Stimulated activated CD4-positive, alpha-beta T cell treated with anti-CD3 and anti-CD28 coated beads, Interleukin-4, amount 100 ng/mL, for 24 hours (primary cell): ENCODE results near the gene GPD2.

ENCODE experiments used
- DNase-seq: peaks from one replicate; pipeline ENCODE4 v3.0.0-alpha.2; 2020

Gene GPD2

GRCh38 chr2:156436497-156437085 lies 412 bp downstream of the GPD2 start:
- peak; percentile 33 for DNase-seq

GRCh38 chr2:156437272-156437930 lies 1.2 kb downstream of the GPD2 start:
- DNase-seq: no peak

GRCh38 chr2:156437931-156438410 lies 1.8 kb downstream of the GPD2 start:
- DNase-seq: no peak

GRCh38 chr2:156443089-156443488 lies 6.9 kb downstream of the GPD2 start:
- DNase-seq: no peak

GRCh38 chr2:156445296-156446220 lies 9.4 kb downstream of the GPD2 start:
- DNase-seq: no peak

GRCh38 chr2:156447761-156448160 lies 11.6 kb downstream of the GPD2 start:
- DNase-seq: no peak

GRCh38 chr2:156448766-156449165 lies 12.6 kb downstream of the GPD2 start:
- no peak for DNase-seq

- DNase-seq: no peak
Measured at GRCh38 chr2:156452971-156453370, 16.8 kb downstream of the GPD2 start.

GRCh38 chr2:156455361-156455975 lies 19.3 kb downstream of the GPD2 start:
- no peak for DNase-seq

GRCh38 chr2:156456616-156457015 lies 20.4 kb downstream of the GPD2 start:
- no peak for DNase-seq

- DNase-seq: no peak
Measured at GRCh38 chr2:156457523-156458517, 21.6 kb downstream of the GPD2 start.

- no peak for DNase-seq
Measured at GRCh38 chr2:156459720-156460119, 23.5 kb downstream of the GPD2 start.

- DNase-seq: no peak
Measured at GRCh38 chr2:156464106-156464505, 27.9 kb downstream of the GPD2 start.

GRCh38 chr2:156465573-156465972 lies 29.4 kb downstream of the GPD2 start:
- DNase-seq: no peak

- no peak for DNase-seq
Measured at GRCh38 chr2:156466739-156467405, 30.7 kb downstream of the GPD2 start.

GRCh38 chr2:156470975-156471583 lies 34.9 kb downstream of the GPD2 start:
- no peak for DNase-seq

- no peak for DNase-seq
Measured at GRCh38 chr2:156471762-156472161, 35.6 kb downstream of the GPD2 start.

- DNase-seq: no peak
Measured at GRCh38 chr2:156472686-156473085, 36.5 kb downstream of the GPD2 start.

- no peak for DNase-seq
Measured at GRCh38 chr2:156473445-156473844, 37.3 kb downstream of the GPD2 start.

GRCh38 chr2:156474401-156474800 lies 38.2 kb downstream of the GPD2 start:
- DNase-seq: no peak
